CD4-positive, alpha-beta T cell treated with Interleukin-4 for 1 hour (primary cell): ENCODE measurements around the gene NBEA.

Experiments
- DNase-seq, 2 donors: peaks; one replicate each; pipeline ENCODE4 v3.0.0-alpha.2; 2020 to 2022

NBEA gene

GRCh38 chr13:35684432-35684831, 742.4 kb downstream of the NBEA start:
- no peak for DNase-seq

GRCh38 chr13:35687336-35687735, 745.3 kb downstream of the NBEA start:
- DNase-seq, result no peak

GRCh38 chr13:35690581-35691207, 748.6 kb downstream of the NBEA start:
- DNase-seq, result no peak

- DNase-seq, result no peak
These were observed 751.2 kb downstream of the NBEA start for GRCh38 chr13:35693134-35693784.

GRCh38 chr13:35694031-35694430, 752.0 kb downstream of the NBEA start:
- DNase-seq, result no peak

GRCh38 chr13:35694549-35695447, 752.7 kb downstream of the NBEA start:
- DNase-seq, result no peak

- DNase-seq, result no peak
These were observed 753.3 kb downstream of the NBEA start for GRCh38 chr13:35695448-35695770.

- no peak for DNase-seq
These were observed 755.2 kb downstream of the NBEA start for GRCh38 chr13:35697186-35697730.

- DNase-seq, result no peak
These were observed 757.0 kb downstream of the NBEA start for GRCh38 chr13:35698911-35699576.

- no peak for DNase-seq
These were observed 757.9 kb downstream of the NBEA start for GRCh38 chr13:35699825-35700510.

- no peak for DNase-seq
These were observed 758.6 kb downstream of the NBEA start for GRCh38 chr13:35700671-35701070.

- no peak for DNase-seq
These were observed 760.2 kb downstream of the NBEA start for GRCh38 chr13:35702316-35702715.

GRCh38 chr13:35703061-35703460, 761.0 kb downstream of the NBEA start:
- no peak for DNase-seq

- DNase-seq, result no peak
These were observed 762.3 kb downstream of the NBEA start for GRCh38 chr13:35704331-35704730.

- DNase-seq, result no peak
These were observed 764.2 kb downstream of the NBEA start for GRCh38 chr13:35706281-35706680.

- no peak for DNase-seq
These were observed 764.7 kb downstream of the NBEA start for GRCh38 chr13:35706721-35707120.

GRCh38 chr13:35711909-35712308, 769.8 kb downstream of the NBEA start:
- no peak for DNase-seq

- no peak for DNase-seq
These were observed 771.1 kb downstream of the NBEA start for GRCh38 chr13:35712907-35713761.

- DNase-seq, result no peak
These were observed 772.1 kb downstream of the NBEA start for GRCh38 chr13:35714121-35714520.

GRCh38 chr13:35714588-35715377, 772.7 kb downstream of the NBEA start:
- no peak for DNase-seq

- DNase-seq, result no peak
These were observed 774.1 kb downstream of the NBEA start for GRCh38 chr13:35716186-35716585.
